ENCODE results near the gene KDM3A.

The KDM3A gene

DNA sequence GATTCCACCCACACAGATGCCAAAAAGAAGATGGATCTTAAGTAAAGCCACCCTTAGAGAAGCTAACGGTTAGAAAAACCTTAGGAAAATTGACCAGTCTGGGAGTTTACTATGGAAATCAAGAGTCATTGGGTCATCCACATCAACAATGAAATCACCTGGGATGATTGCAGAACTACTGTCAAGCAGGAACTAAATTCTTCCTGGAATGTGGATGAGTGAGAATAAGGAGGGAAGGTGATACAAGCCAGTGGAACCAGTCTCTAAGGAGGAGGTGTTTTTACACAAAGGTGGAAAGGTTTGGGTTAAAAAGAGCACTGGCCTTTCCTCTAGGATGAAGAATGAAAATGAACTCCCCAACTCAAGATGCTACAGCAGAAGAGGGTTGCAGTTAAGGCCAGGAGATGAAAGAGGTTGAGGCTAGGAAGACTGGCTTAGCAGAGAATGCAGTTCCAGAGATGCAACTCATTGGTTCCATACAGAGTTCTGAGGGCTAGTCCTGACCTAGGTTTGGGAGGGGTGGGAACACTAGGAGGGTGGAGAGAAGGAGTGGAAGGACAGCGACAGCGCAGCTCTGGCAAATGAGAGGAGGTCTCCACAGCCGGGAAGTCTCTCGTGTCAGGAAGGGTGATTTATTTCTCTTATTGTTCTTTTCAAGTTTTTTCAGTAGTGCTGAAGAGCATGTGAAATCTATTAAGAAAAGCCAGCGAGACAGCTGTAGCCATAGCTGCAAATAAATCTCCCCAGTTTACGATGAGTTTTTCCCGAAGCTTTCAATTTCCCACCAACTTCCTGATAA lies 27.7 kb upstream of the KDM3A start:
- no peak for TF ChIP-seq TAF1 (IDR thresholded peaks at IDR 0.05; ENCODE audit: borderline replicate concordance, low read depth, low read length)
- no peak for TF ChIP-seq POLR2AphosphoS5 (IDR thresholded peaks at IDR 0.05; ENCODE audit: low read depth, low read length)
- no peak for TF ChIP-seq POLR2A (IDR thresholded peaks at IDR 0.05; ENCODE audit: low read depth, low read length)
- FAIRE-seq (no peak), DNase-seq (ENCODE audit: insufficient read length) (no peak)

DNA sequence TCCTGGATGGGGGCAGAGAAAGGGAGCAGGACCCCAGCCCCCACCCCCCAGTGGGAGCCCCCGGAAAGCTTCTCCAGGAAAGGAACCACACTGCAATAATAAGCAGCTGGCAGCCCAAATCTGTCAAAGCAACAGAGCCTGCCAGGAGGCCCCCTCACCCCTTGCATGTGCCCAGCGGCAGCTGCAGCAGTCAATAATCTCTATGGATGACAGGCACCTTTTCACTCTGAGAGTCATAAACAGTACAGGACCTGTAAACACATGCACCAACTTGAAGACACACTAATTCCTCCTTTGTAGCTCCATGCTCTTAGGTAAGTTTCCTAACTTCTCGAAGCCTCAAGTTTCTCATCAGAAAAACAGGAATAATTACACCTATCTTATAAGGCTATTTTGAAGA lies 26.2 kb upstream of the KDM3A start:
- TF ChIP-seq POLR2A (IDR thresholded peaks at IDR 0.05; ENCODE audit: low read depth, low read length) (no peak), POLR2AphosphoS5 (IDR thresholded peaks at IDR 0.05; ENCODE audit: low read depth, low read length) (no peak), TAF1 (IDR thresholded peaks at IDR 0.05; ENCODE audit: borderline replicate concordance, low read depth, low read length) (no peak)
- DNase-seq (ENCODE audit: insufficient read length) = no peak
- FAIRE-seq = no peak

DNA sequence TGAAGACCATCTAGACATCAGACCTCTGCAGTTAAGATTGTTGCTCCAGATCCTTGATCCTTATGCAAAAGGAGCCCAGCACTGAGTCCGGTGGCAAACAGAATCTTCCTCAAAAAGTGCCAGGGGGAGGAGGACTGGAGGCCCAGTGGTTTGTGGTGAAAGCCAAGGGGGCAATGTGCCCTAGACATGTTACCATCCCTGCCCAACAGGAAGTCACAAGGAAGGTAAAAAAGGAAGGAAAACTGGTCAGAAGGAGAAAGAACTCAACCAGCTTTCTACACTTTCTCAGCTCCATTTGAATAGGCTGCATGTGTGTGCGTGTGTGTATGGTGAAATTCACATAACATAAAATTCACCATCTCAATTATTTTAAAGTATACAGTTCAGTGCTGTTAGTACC lies 25.0 kb upstream of the KDM3A start:
- DNase-seq (ENCODE audit: insufficient read length) (no peak), FAIRE-seq (no peak)
- no peak for TF ChIP-seq POLR2A (IDR thresholded peaks at IDR 0.05; ENCODE audit: low read depth, low read length)
- no peak for TF ChIP-seq POLR2AphosphoS5 (IDR thresholded peaks at IDR 0.05; ENCODE audit: low read depth, low read length)
- TF ChIP-seq TAF1 (IDR thresholded peaks at IDR 0.05; ENCODE audit: borderline replicate concordance, low read depth, low read length) = no peak

DNA sequence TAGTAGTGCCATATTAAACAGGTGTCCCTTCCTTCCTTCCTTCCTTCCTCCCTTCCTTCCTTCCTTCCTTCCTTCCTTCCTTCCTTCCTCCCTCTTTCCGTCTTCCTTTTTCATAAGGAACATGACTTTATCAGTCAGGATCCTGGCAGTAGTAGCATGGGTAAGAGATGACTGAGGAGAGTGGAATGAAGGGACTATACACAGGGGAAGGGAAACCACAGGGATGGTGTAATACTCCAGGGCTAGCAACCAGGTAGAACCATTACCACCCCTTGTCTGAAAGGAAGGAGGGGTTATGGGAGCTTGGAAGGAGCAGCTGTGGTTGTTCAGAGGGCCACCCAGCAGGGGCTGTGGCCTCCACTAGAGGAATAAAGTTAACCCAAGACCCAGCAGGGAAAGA lies 23.2 kb upstream of the KDM3A start:
- DNase-seq (ENCODE audit: insufficient read length) (no peak), FAIRE-seq (no peak)
- TF ChIP-seq POLR2AphosphoS5 (IDR thresholded peaks at IDR 0.05; ENCODE audit: low read depth, low read length) = no peak
- TF ChIP-seq POLR2A (IDR thresholded peaks at IDR 0.05; ENCODE audit: low read depth, low read length) = no peak
- TF ChIP-seq TAF1 (IDR thresholded peaks at IDR 0.05; ENCODE audit: borderline replicate concordance, low read depth, low read length) = no peak

DNA sequence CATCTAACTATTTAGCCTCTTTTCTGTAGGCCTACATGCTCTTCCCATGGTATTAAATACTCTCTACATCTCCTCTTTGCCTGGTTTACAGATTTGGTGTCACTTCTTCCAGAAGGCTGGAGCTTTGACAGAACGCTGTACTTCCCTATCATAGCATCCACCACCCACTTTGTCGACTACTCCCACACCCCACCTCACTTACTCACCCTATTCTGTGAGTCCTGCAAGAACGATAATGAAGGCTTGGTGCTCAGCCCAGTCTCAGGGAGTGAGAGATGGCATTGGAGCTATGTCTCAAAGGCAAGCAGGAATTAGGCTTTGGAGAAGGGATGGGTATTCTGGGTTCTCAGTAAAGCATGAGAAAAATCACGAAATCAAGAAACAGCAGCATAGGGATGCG lies 20.3 kb upstream of the KDM3A start:
- FAIRE-seq (no peak), DNase-seq (ENCODE audit: insufficient read length) (no peak)
- no peak for TF ChIP-seq POLR2AphosphoS5 (IDR thresholded peaks at IDR 0.05; ENCODE audit: low read depth, low read length)
- no peak for TF ChIP-seq POLR2A (IDR thresholded peaks at IDR 0.05; ENCODE audit: low read depth, low read length)
- no peak for TF ChIP-seq TAF1 (IDR thresholded peaks at IDR 0.05; ENCODE audit: borderline replicate concordance, low read depth, low read length)

DNA sequence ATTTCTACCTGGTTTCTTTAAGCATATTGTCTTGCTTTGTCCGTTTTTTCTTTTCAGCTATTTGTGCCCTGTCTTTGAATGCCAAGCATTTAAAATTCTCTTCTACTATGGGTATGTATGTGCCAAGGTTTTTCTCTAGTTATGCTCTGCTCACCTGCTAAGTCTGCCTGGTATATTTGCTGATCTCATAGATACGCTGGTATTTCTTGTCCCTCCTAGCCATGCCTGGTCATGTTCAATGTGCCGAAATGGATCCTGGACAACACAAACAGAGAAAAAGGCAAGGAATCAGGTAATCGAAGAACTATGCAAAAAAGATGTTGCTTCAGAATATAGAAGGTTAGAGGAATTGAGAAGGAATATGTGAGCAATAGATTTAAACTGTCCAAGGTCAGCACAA lies 14.9 kb upstream of the KDM3A start:
- DNase-seq (ENCODE audit: insufficient read length) (no peak), FAIRE-seq (no peak)
- TF ChIP-seq POLR2A (IDR thresholded peaks at IDR 0.05; ENCODE audit: low read depth, low read length) = no peak
- no peak for TF ChIP-seq TAF1 (IDR thresholded peaks at IDR 0.05; ENCODE audit: borderline replicate concordance, low read depth, low read length)
- no peak for TF ChIP-seq POLR2AphosphoS5 (IDR thresholded peaks at IDR 0.05; ENCODE audit: low read depth, low read length)

DNA sequence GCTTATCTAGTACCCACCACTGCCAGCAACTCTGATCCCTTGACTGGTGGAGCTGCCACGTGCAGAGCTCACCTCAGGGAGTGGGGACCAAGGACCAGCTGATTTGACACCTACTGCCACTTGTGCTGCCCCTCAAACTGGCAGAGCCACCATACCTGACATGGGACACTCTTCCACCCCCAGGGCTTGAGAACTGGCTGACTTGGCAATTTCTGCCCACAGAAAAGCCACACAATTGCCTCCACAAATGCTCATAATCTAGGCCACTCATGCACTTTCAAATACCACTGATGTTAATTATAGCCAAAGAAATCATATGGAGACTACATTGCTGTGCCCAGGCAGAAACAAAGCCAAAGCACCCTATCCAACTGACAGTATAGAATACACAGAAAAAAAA lies 11.8 kb upstream of the KDM3A start:
- no peak for DNase-seq (ENCODE audit: insufficient read length)
- FAIRE-seq = no peak
- TF ChIP-seq POLR2AphosphoS5 (IDR thresholded peaks at IDR 0.05; ENCODE audit: low read depth, low read length) = no peak
- no peak for TF ChIP-seq POLR2A (IDR thresholded peaks at IDR 0.05; ENCODE audit: low read depth, low read length)
- no peak for TF ChIP-seq TAF1 (IDR thresholded peaks at IDR 0.05; ENCODE audit: borderline replicate concordance, low read depth, low read length)

DNA sequence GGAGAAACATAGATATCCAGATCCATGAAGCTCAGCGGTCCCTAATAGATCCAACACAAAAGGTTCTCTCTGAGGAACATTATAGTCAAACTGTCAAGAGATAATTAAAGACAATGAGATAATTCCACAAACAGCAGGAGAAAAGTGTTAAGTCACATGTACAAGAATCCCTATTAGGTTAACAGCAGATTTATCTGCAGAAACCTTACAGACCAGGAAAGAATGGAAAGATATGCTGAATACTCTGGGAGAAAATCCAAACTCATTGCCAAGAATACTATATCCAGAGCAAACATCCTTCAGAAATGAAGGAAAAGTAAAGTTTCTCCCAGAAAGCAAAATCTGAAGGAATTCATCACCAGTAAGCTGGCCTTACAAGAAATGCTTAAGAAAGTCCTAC lies 10.8 kb upstream of the KDM3A start:
- DNase-seq (ENCODE audit: insufficient read length) (no peak), FAIRE-seq (no peak)

DNA sequence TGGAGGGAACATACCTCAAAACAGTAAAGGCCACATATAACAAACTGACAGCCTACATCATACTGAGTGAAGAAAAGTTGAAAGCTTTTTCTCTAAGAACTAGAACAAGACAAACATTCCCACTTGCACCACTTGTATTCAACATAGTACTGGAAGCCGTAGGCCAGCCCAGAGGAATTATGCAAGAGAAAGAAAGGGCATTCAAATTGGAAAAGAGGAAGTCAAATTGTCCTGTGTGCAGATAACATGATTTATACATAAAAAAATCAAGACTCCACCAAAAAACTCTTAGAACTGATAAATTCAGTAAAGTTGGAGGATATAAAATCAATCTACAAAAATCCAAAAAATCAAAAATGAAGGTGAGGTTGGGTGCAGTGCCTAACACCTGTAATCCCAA lies 8.0 kb upstream of the KDM3A start:
- TF ChIP-seq POLR2A (IDR thresholded peaks at IDR 0.05; ENCODE audit: low read depth, low read length) (no peak), TAF1 (IDR thresholded peaks at IDR 0.05; ENCODE audit: borderline replicate concordance, low read depth, low read length) (no peak), POLR2AphosphoS5 (IDR thresholded peaks at IDR 0.05; ENCODE audit: low read depth, low read length) (no peak)
- FAIRE-seq (no peak), DNase-seq (ENCODE audit: insufficient read length) (no peak)

More for the DNA sequence above, 10.8 kb upstream of the KDM3A start:
- TF ChIP-seq POLR2A (IDR thresholded peaks at IDR 0.05; ENCODE audit: low read depth, low read length) = no peak
- no peak for TF ChIP-seq POLR2AphosphoS5 (IDR thresholded peaks at IDR 0.05; ENCODE audit: low read depth, low read length)
- no peak for TF ChIP-seq TAF1 (IDR thresholded peaks at IDR 0.05; ENCODE audit: borderline replicate concordance, low read depth, low read length)

DNA sequence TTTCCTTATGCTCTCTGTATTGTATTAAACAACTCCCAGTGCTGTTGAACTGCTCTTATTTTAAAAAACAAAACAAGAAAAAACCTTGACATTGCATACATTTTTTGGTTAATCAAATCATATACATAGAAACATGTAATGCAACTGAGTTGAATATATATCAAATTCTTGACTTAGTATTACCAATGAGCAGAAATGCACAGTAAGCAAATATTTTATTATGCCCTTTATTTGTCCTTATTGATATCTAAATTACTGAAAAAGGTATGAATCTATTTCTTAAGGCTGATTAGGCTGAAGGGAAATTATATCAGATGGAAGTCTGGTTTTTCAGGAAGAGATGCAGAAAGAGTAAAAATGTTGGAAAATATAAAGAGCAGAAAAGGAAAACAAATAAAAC lies 6.9 kb upstream of the KDM3A start:
- DNase-seq (ENCODE audit: insufficient read length) = no peak
- FAIRE-seq = no peak
- TF ChIP-seq POLR2AphosphoS5 (IDR thresholded peaks at IDR 0.05; ENCODE audit: low read depth, low read length) = no peak
- no peak for TF ChIP-seq TAF1 (IDR thresholded peaks at IDR 0.05; ENCODE audit: borderline replicate concordance, low read depth, low read length)
- no peak for TF ChIP-seq POLR2A (IDR thresholded peaks at IDR 0.05; ENCODE audit: low read depth, low read length)

DNA sequence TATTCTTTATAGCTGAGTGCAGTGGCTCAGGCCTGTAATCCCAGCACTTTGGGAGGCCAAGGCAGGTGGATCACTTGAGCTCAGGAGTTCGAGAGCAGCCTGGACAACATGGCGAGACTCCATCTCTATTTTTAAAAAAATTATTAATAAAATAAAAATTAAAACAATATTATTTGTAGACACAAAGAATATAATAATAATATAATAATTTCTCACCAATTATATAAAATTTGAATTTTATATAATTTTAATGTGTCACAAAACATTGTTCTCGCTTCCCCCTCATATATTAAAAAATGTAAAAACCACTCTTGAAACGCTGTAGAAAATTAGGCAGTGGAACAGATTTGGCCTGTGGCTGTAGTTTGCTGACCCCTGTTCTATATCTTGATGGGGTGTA lies 5.6 kb upstream of the KDM3A start:
- DNase-seq (ENCODE audit: insufficient read length) = no peak
- TF ChIP-seq POLR2A (IDR thresholded peaks at IDR 0.05; ENCODE audit: low read depth, low read length) (no peak), POLR2AphosphoS5 (IDR thresholded peaks at IDR 0.05; ENCODE audit: low read depth, low read length) (no peak), TAF1 (IDR thresholded peaks at IDR 0.05; ENCODE audit: borderline replicate concordance, low read depth, low read length) (no peak)
- FAIRE-seq = no peak

DNA sequence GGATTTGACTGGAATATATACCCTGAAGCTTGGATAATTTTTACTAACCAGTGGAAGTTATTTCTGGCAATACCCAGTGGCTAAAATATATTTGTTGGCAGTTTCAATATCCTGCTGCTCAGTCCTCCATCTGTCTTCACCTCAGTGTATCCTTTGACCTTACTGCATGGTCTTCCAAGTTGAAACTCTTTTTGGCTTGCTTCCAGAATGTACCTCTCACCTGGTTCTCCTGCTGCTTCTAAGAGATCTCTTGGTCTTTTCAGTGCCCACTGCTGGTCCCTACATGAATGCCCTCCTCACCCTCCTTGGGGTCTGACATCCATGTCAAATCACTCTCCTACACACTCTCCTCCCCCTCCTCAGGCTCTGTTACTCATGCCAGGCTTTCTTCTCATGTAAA lies 4.8 kb upstream of the KDM3A start:
- DNase-seq (ENCODE audit: insufficient read length) (no peak), FAIRE-seq (no peak)

More for the DNA sequence above, 4.8 kb upstream of the KDM3A start:
- TF ChIP-seq POLR2AphosphoS5 (IDR thresholded peaks at IDR 0.05; ENCODE audit: low read depth, low read length) (no peak), POLR2A (IDR thresholded peaks at IDR 0.05; ENCODE audit: low read depth, low read length) (no peak), TAF1 (IDR thresholded peaks at IDR 0.05; ENCODE audit: borderline replicate concordance, low read depth, low read length) (no peak)

Data from GM12892 (cell line).